ENCODE measurements around the gene LRRN4CL. TPM values are rescaled to one million over a fixed set of nuclear protein-coding genes. Genes with fewer than 3 reads are reported as not detected.
A peak's percentile ranks its signal among the peaks of the same experiment; 100 is the strongest.

LRRN4CL gene
- total RNA-seq, 1 donor from 2014 or later: 0.44 TPM

GRCh38 chr11:62666259-62666926 is 22.9 kb downstream of the LRRN4CL start:
- peaks cover 8% of the 10 kb centered on the region for H3K27me3 Mint-ChIP-seq (ENCODE audit: unreplicated experiment)
- peak overlapping the region; percentile 79 for H3K4me3 Mint-ChIP-seq (ENCODE audit: unreplicated experiment)
- no peak for DNase-seq (ENCODE audit: low spot score)
- H3K9me3 Mint-ChIP-seq (ENCODE audit: unreplicated experiment): no peaks in the 10 kb centered on the region
- H3K4me1 Mint-ChIP-seq (ENCODE audit: unreplicated experiment): peaks cover 27% of the 10 kb centered on the region
- peaks cover 7% of the 10 kb centered on the region for H3K36me3 Mint-ChIP-seq (ENCODE audit: low read depth, unreplicated experiment)
- TF ChIP-seq, protein P1, sequence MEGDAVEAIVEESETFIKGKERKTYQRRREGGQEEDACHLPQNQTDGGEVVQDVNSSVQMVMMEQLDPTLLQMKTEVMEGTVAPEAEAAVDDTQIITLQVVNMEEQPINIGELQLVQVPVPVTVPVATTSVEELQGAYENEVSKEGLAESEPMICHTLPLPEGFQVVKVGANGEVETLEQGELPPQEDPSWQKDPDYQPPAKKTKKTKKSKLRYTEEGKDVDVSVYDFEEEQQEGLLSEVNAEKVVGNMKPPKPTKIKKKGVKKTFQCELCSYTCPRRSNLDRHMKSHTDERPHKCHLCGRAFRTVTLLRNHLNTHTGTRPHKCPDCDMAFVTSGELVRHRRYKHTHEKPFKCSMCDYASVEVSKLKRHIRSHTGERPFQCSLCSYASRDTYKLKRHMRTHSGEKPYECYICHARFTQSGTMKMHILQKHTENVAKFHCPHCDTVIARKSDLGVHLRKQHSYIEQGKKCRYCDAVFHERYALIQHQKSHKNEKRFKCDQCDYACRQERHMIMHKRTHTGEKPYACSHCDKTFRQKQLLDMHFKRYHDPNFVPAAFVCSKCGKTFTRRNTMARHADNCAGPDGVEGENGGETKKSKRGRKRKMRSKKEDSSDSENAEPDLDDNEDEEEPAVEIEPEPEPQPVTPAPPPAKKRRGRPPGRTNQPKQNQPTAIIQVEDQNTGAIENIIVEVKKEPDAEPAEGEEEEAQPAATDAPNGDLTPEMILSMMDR (IDR thresholded peaks at IDR 0.05; ENCODE audit: unreplicated experiment): no peak
- H3K27ac Mint-ChIP-seq (ENCODE audit: unreplicated experiment): no peak overlapping the region

DNA sequence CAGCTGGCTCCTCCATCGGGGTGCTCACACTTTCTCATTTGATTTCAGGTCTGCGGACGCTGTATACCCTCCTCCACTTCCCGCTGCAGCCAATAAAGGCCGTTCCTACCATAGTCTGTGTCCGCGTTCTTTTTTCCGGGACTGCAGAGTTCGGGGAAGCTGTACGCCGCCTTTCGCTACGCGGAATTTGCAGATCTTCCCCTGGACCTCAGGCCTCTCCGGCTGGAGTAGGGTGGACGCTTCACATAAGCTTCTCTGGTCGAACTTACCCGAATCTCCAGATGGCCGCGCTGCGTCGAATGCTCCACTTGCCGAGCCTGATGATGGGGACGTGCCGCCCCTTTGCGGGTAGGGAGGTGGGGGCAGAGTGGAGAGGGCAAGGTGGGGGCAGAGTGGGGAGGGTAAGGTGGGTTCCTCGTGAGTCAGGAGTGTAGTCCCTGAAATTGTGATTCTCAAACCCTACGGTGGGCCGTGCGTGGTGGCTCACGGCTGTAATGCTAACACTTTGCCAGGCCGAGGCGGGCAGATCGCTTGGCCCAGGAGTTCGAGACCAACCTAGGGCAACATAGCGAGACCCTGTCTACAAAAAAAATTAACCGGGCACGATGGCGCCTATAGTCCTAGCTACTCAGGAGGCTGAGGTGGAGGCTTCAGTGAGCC is 23.6 kb downstream of the LRRN4CL start:
- no peaks in the 10 kb centered on the region for H3K9me3 Mint-ChIP-seq (ENCODE audit: unreplicated experiment)
- H3K27ac Mint-ChIP-seq (ENCODE audit: unreplicated experiment): peak overlapping the region; percentile 90
- H3K4me1 Mint-ChIP-seq (ENCODE audit: unreplicated experiment): peaks cover 21% of the 10 kb centered on the region
- TF ChIP-seq, protein P1 (IDR thresholded peaks at IDR 0.05; ENCODE audit: unreplicated experiment): no peak
- DNase-seq (ENCODE audit: low spot score): peak; percentile 52
- peaks cover 3% of the 10 kb centered on the region for H3K27me3 Mint-ChIP-seq (ENCODE audit: unreplicated experiment)
- H3K4me3 Mint-ChIP-seq (ENCODE audit: unreplicated experiment): peak overlapping the region; percentile 97
- peaks cover 4% of the 10 kb centered on the region for H3K36me3 Mint-ChIP-seq (ENCODE audit: low read depth, unreplicated experiment)

GRCh38 chr11:62665075-62665598 is 24.2 kb downstream of the LRRN4CL start, which contains the start of the genes C11orf98 and CSKMT:
Gene C11orf98, minus strand, starts transcription at chr11:62665210. Its CDS starts 41 bp downstream, at chr11:62665169.
Gene CSKMT, plus strand, starts transcription at chr11:62665312. Its CDS starts 568 bp downstream, at chr11:62665880.
- Mint-ChIP-seq H3K27me3 (ENCODE audit: unreplicated experiment) (peaks cover 3% of the 10 kb centered on the region), H3K9me3 (ENCODE audit: unreplicated experiment) (no peaks in the 10 kb centered on the region), H3K27ac (ENCODE audit: unreplicated experiment) (peak within 1 kb of the TSS; percentile 90), H3K36me3 (ENCODE audit: low read depth, unreplicated experiment) (peaks cover 4% of the 10 kb centered on the region), H3K4me3 (ENCODE audit: unreplicated experiment) (peak within 1 kb of the TSS; percentile 97), H3K4me1 (ENCODE audit: unreplicated experiment) (peaks cover 20% of the 10 kb centered on the region)
- TF ChIP-seq, protein P1 (IDR thresholded peaks at IDR 0.05; ENCODE audit: unreplicated experiment): no peak
- peak; percentile 96 for DNase-seq (ENCODE audit: low spot score)

DNA sequence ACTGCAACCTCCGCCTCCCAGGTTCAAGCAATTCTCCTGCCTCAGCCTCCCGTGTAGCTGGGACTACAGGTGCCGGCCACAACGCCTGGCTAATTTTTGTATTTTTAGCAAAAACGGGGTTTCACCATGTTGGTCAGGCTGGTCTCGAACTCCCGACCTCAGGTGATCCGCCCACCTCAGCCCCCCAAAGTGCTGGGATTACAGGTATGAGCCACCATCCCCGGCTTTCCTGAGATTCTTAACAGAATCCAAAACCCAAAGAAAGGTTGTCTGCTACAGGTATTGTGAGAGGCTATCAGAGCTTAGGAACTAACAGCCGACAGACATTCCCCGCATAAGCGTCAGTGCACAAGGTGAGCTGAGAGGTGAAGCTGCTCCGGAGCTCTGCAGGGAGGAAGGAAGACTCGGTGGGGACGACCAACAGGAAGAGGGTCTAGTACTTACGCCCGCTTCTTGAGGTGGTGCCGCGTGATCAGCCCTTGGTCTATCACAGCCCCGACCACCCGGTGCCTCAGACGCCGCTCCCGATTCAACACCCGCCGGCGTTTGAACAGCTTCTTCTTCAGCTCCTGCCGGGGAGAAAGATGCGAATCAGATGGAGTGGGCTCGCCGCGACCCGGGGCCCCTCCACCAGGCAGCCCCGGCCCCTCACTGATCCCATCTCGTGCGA is 24.8 kb downstream of the LRRN4CL start:
- Mint-ChIP-seq H3K4me1 (ENCODE audit: unreplicated experiment) (peaks cover 19% of the 10 kb centered on the region), H3K4me3 (ENCODE audit: unreplicated experiment) (peak overlapping the region; percentile 97), H3K27ac (ENCODE audit: unreplicated experiment) (peak overlapping the region; percentile 90), H3K27me3 (ENCODE audit: unreplicated experiment) (peaks cover 3% of the 10 kb centered on the region), H3K36me3 (ENCODE audit: low read depth, unreplicated experiment) (peaks cover 4% of the 10 kb centered on the region), H3K9me3 (ENCODE audit: unreplicated experiment) (no peaks in the 10 kb centered on the region)
- TF ChIP-seq, protein P1 (IDR thresholded peaks at IDR 0.05; ENCODE audit: unreplicated experiment): no peak
- no peak for DNase-seq (ENCODE audit: low spot score)
